Stimulated activated CD8-positive, alpha-beta memory T cell treated with anti-CD3 and anti-CD28 coated beads, Interleukin-7, amount 100 ng/mL, for 24 hours (primary cell): ENCODE results near the gene RGS19.

Source experiments
- DNase-seq: peaks from one replicate; pipeline ENCODE4 v3.0.0-alpha.2; 2020; ENCODE audit warnings: low read depth

The RGS19 gene

DNA sequence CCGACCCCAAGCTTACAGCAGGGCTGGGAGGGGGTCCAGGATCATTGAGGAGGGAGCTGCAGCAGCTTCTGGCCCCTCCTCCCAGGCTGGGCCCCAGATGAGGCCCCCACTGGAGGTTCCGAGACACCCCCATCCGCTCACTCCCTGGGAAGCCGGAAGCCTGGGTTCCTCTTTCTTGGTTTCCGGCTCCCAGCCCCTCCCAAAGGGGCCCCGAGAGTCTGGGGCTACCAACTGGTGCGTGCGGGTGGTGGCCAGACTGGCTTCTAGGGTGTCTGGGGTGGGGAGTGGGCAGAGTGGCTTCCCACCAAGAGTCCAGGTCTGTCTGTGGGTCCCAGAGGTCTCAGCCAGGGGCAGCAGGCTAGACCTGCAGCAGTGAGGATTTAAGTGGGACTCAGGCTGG is 2.2 kb downstream of the RGS19 start:
- DNase-seq, result no peak

GRCh38 chr20:64076061-64076997 is 3.0 kb downstream of the RGS19 start:
- no peak for DNase-seq

GRCh38 chr20:64075556-64075955 is 3.8 kb downstream of the RGS19 start:
- DNase-seq, result no peak

GRCh38 chr20:64074963-64075362 is 4.4 kb downstream of the RGS19 start:
- DNase-seq, result no peak

GRCh38 chr20:64074184-64074789 is 5.0 kb downstream of the RGS19 start:
- DNase-seq, result no peak

DNA sequence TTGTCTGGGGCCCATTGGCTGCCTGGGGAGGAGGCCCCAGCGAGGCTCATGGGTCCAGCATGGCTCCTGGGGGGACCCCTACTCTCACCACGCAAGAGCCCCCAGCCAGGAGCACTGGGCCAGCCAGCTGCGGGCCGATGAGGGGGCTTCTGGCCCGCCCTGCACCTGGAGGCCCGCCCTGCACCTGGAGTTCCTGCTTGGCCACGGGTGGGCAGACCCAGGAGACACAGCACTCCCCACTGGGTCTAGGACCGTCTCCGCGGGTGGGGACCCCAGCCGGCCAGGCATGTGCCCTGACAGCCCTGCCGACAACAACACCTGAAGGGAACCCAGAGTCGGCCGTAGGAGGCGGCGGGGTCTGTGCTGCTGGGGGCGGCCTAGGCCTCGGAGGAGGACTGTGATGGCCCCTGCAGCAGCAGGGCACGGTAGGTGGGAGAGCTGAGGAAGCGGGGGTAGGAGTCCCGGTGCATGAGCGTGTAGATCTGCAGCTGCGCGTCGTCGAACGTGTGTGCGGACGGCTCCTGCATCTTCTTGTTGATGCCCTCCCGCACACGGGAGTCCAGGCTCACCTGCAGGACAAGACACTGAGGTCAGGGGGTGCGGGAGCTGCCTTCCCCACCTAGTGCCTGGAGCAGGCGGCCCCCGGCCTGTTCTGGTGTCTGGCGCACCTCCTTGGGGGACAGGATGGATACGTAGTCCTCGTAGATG is 5.7 kb downstream of the RGS19 start:
- DNase-seq, result no peak

DNA sequence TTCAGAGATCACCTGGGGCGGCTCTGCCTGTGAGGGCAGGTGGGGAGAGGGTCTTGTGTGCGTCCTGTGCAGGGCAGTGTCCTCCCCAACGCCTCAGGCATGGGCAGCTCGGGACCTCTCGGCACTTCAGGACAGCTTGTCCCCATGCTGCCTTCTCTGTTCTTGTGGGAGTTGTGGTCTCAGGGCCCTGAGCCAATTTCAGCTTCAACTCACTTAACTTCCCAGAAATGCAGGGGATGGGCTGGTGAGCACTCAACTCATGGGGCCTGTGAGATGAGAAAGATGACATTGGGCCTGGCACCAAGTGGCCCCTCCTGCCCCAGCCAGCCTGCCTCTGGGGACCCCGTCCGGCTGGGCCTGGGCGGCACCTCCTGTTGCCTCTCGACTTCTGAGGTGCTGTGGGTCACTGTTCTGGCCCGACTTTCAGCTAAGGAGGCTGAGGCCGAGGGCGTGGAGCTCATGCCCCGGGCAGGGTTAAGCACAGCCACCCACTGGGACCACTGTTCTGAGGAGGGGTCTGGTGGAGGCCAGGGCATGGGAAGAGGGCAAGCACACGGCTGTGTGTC is 6.7 kb downstream of the RGS19 start:
- DNase-seq, result no peak

- DNase-seq, result no peak
Measured at GRCh38 chr20:64071341-64072332, 7.7 kb downstream of the RGS19 start.

- DNase-seq, result no peak
Measured at GRCh38 chr20:64070244-64070993, 8.9 kb downstream of the RGS19 start.

DNA sequence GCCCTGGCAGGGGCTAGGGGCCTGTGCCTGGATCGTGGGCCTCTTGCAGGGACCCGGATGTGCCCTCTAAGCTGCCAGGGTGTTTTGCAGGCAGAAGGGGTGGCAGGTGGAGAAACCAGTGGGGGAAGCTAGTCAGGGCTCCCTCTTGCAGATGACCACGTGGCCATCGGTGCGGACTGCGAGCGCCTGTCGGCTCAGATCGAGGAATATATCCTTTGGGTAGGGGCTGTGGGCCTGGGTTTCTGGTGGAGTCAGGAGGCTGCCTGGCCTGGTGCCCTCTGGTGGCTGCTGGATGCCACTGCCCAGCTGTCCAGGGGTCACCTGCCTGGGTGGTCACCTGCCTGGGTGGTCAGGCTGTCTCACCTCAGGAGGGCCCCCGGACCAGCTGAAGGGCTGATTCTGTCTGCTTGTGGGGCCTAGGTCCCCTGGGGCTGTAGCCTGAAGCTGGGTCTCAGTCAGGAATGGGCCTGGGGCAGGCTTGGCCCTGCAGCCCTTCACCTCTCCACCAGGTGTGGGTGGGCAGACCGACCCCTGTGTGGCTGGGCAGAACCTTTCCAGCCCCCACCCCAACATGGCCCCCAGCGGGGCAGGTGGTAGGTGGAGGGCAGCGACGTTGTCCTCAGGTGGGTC is 9.6 kb downstream of the RGS19 start:
- no peak for DNase-seq

- no peak for DNase-seq
Measured at GRCh38 chr20:64069209-64069613, 10.1 kb downstream of the RGS19 start.

DNA sequence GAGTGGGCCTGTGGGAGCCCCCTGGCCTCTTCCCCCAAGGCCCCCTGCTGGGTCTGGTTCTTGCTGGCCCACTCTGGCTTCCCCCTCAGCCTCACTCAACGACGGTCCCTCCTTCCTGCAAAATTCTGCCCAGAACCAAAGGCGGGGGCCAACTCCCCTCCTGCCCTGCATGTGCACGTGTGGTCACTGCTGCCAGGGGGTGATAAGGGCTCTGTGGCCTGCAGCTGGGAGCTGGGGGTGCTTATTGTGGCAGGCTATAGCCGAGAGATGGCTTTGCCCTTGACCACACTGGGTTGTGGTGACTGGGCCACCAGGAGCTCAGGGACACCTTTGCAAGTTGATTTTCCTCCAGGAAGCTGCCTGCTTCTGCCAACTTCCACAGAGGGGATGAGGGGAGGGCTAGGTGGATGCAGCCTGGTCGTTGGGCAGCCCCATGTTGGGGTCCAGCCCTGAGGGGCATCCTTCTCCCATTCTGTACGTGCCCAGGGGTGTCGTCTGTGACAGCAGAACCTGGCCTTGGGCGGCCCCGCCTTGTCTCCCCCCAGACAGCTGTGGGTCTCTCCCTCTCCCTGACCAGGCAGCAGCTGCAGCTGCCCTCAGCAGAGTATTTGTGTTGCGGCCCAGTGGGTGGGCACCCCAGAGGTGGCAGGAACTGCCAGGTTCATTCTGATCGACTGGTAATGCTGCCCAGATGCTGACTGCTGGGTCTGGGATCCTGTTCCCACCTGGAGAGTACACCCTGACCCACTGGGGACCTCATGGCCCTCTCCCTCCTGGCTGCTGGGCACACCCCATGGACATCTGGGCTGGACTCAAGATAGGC is 10.7 kb downstream of the RGS19 start:
- no peak for DNase-seq

GRCh38 chr20:64067733-64068307 is 11.5 kb downstream of the RGS19 start:
- no peak for DNase-seq

GRCh38 chr20:64067005-64067632 is 12.2 kb downstream of the RGS19 start:
- DNase-seq, result no peak

DNA sequence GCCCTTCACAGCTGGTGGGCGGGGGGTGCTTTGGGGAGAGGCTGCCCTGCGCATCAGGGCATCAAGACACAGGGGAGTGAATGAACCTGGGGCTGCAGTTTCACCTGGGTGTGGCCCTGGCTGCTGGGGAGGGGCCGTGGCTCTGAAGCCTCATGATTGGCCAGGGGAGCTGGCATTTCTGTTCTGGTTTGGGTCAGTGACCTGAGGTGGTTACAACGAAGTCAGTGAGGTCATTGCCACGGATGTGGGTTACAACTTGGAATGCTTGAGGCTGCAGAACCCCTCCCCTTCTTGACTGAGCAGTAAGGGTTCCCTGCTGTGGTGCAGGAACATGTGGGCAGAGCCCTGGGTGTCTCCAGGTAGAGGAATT is 13.4 kb downstream of the RGS19 start:
- DNase-seq, result no peak

- no peak for DNase-seq
Measured at GRCh38 chr20:64065062-64065973, 14.0 kb downstream of the RGS19 start.

DNA sequence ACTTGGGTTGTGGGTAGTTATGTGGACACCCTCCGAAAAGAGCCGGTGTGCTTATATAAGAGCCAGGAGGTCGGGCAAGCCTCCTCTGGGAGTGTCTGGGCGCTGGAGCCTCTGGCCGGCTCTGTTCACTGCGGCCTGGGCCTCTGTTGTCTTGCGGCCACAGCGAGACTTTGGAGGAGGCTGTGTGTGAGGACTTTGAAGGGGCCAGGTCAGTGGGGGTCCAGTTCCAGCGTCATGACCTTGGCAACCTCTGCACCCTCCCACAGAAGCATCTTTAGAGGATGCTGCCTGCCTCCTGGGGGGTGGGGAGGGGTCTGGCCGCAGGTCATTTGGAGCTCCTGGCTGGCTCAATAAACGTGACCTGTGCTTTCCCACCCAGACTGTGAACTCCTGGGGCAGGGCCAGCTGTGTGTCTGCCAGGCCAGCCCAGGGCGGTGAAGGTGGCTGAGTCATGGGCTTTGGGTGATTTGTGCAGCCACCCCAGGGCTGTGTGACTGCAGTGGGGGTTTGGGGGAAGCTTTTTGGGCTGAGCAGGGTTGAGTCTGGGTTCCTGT is 15.1 kb downstream of the RGS19 start:
- no peak for DNase-seq
